Activated naive CD8-positive, alpha-beta T cell treated with anti-CD3 and anti-CD28 coated beads for 36 hours (primary cell): Measurements from ENCODE around the gene CKMT2. TPM values are rescaled to one million over a fixed set of nuclear protein-coding genes. Genes with fewer than 3 reads are reported as not detected.
A peak's percentile ranks its signal among the peaks of the same experiment; 100 is the strongest.

Experiments
- DNase-seq: peaks from one replicate; pipeline ENCODE4 v3.0.0; 2021
- H3K27ac Mint-ChIP-seq: one replicate; pipeline ENCODE4 v1.8.0; 2022; ENCODE audit warnings: mild to moderate bottlenecking, moderate library complexity, mixed read lengths
- H3K27me3 Mint-ChIP-seq: one replicate; pipeline ENCODE4 v1.8.0; 2022; ENCODE audit warnings: mild to moderate bottlenecking, mixed read lengths
- H3K36me3 Mint-ChIP-seq: one replicate; pipeline ENCODE4 v1.8.0; 2021; ENCODE audit warnings: mild to moderate bottlenecking, mixed read lengths
- H3K4me1 Mint-ChIP-seq: one replicate; pipeline ENCODE4 v1.8.0; 2021; ENCODE audit warnings: mixed read lengths
- H3K4me3 Mint-ChIP-seq: one replicate; pipeline ENCODE4 v1.8.0; 2022; ENCODE audit warnings: mild to moderate bottlenecking, moderate library complexity, mixed read lengths
- H3K9me3 Mint-ChIP-seq: one replicate; pipeline ENCODE4 v1.8.0; 2022; ENCODE audit warnings: mixed read lengths
- total RNA-seq, 2 experiments: library from RNA; stranded (reverse); gene quantifications; one replicate each; pipeline ENCODE4 v1.2.3, GENCODE V29; 2021

The CKMT2 gene
- total RNA-seq, 2 experiments from 2014 or later, result not detected

DNA sequence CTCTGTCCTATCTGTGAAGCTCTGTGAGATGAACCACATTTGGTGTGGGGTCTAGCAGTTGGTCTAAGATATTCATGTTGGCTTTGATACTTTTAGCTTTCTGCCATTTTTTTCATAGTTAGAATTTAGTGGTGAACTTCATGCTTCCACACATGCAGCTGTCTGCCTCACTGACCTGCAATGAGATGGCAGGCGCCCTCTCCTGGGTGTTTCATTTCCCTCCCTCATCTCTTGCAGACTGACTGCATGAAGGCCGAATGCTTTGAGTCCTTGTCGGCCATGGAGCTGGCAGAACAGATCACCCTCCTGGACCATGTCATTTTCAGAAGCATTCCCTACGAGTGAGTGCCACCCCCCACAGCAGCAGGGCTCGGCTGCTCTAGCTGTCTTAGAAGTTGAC lies 26.1 kb upstream of the CKMT2 start:
- H3K27ac Mint-ChIP-seq, result no peak overlapping the region
- no peaks in the 10 kb centered on the region for H3K9me3 Mint-ChIP-seq
- no peak overlapping the region for H3K4me3 Mint-ChIP-seq
- H3K4me1 Mint-ChIP-seq, result no peaks in the 10 kb centered on the region
- DNase-seq, result no peak
- H3K27me3 Mint-ChIP-seq, result no peaks in the 10 kb centered on the region
- H3K36me3 Mint-ChIP-seq, result no peaks in the 10 kb centered on the region

DNA sequence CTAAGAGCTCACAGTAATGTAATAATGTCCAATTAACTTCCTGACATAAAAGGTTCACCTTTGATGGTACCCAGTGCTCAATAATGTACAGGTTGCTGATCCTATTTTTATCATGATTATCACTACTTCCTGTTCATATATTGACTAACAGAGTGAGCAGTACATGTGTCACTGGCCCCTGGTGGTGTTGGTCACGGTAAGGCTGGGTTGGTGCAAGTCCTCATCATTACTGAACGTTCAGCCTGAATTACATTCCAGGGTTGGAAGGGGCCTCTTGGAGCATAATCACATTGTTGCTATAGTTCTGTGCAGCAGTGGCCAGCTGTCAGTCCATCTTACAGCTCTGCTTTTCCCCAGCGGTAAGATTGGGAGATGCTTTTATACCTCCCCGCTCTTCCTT lies 24.2 kb upstream of the CKMT2 start:
- Mint-ChIP-seq H3K27me3 (no peaks in the 10 kb centered on the region), H3K4me3 (no peak overlapping the region), H3K36me3 (peaks cover 2% of the 10 kb centered on the region), H3K27ac (no peak overlapping the region), H3K4me1 (no peaks in the 10 kb centered on the region), H3K9me3 (no peaks in the 10 kb centered on the region)
- no peak for DNase-seq

DNA sequence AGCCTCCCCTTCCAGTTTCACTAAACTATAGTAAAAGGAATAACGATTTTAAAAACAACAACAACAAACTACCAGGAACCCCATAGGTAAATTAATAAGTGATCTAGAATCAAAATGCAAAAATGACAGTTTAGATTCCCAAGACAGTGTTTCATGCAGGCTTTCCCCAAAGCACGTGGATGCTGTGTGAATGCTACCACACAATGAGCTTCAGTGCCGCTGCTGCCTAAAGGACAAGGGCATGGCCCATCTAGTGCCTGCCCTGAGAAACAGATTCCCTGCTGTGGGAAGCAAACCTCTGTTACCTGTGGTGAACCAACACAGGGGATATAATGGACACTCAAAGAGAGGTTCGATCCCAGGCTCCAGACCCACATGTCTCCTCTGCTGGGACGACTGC lies 23.7 kb upstream of the CKMT2 start:
- no peak for DNase-seq
- peaks cover 2% of the 10 kb centered on the region for H3K36me3 Mint-ChIP-seq
- no peaks in the 10 kb centered on the region for H3K9me3 Mint-ChIP-seq
- H3K4me3 Mint-ChIP-seq, result no peak overlapping the region
- no peak overlapping the region for H3K27ac Mint-ChIP-seq
- H3K27me3 Mint-ChIP-seq, result no peaks in the 10 kb centered on the region
- no peaks in the 10 kb centered on the region for H3K4me1 Mint-ChIP-seq

DNA sequence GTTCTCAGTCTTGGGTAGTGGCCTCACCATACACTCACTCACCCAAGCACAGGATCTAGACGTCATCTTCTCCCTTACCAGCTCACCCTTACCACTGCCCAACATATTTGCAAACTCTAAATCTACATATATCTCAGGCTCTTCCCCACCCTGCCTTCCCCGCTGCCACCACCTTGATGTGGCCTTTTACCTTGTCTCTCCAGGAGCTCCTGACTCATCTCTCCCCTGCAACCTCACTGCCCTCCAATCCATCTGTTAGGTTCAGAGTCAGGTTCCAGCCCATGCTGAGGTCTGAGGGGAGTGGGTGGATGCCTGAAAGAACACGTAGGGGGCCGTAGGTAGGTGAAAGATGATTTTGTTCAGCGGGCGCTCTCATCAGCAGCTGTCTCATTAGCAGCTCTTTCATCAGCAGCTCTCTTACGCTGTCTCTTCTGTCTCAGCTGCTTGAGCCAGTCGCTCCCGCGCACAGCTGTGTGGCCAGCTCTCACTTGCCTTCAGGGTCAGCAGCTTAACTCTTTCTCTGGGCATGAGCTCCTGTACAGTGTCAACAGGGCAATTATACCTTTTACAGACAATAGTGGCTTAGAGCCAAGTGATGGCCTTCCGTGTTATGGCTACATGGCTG lies 23.1 kb upstream of the CKMT2 start:
- no peak overlapping the region for H3K27ac Mint-ChIP-seq
- peaks cover 2% of the 10 kb centered on the region for H3K36me3 Mint-ChIP-seq
- no peaks in the 10 kb centered on the region for H3K27me3 Mint-ChIP-seq
- H3K9me3 Mint-ChIP-seq, result no peaks in the 10 kb centered on the region
- DNase-seq, result peak; percentile 5
- H3K4me1 Mint-ChIP-seq, result no peaks in the 10 kb centered on the region
- no peak overlapping the region for H3K4me3 Mint-ChIP-seq

DNA sequence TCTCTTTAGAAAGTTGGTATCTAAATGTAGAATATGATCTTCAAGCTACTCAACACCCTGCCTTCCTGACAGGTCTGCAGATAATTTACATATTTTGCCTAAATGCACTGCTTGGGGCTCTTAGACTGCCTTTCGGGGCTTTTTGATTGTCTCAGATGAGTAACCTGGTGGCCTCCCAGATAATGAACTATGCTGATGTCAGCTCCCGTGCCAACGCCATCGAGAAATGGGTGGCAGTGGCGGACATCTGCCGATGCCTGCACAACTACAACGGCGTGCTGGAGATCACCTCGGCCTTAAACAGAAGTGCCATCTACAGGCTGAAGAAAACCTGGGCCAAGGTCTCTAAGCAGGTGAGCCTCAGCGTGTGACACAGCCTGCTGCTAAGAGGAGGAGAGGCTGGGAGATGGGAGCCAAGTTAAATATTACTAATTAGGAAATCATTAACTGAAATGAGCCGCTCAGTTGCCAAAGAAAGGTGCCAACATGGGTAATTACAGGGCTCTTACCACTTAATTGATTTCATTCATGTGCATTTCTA lies 20.8 kb upstream of the CKMT2 start:
- Mint-ChIP-seq H3K4me1 (no peaks in the 10 kb centered on the region), H3K9me3 (no peaks in the 10 kb centered on the region), H3K27me3 (no peaks in the 10 kb centered on the region), H3K4me3 (no peak overlapping the region), H3K36me3 (peaks cover 2% of the 10 kb centered on the region), H3K27ac (no peak overlapping the region)
- DNase-seq, result no peak

DNA sequence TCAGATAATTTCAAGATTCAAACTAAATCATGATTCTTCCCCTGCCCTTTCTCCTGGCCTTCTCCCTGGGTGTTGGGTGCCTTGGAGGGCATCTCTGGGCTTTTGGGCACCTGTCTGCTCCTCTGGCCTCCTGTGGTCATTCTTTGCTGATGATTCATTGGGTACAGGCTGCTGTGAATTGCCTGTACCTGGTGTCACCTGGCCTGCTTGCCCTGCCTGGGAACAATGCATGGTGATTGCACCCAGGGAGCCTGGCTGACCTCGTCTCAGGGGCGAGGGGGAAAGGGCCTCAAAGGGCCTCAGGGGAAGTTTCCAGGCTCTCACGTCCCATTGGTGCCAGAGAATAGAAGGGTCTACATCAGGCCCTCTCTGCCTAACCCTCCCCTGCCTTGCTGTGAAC lies 20.1 kb upstream of the CKMT2 start:
- DNase-seq, result no peak
- H3K27ac Mint-ChIP-seq, result no peak overlapping the region
- H3K36me3 Mint-ChIP-seq, result peaks cover 2% of the 10 kb centered on the region
- H3K4me3 Mint-ChIP-seq, result no peak overlapping the region
- H3K4me1 Mint-ChIP-seq, result no peaks in the 10 kb centered on the region
- no peaks in the 10 kb centered on the region for H3K9me3 Mint-ChIP-seq
- no peaks in the 10 kb centered on the region for H3K27me3 Mint-ChIP-seq

DNA sequence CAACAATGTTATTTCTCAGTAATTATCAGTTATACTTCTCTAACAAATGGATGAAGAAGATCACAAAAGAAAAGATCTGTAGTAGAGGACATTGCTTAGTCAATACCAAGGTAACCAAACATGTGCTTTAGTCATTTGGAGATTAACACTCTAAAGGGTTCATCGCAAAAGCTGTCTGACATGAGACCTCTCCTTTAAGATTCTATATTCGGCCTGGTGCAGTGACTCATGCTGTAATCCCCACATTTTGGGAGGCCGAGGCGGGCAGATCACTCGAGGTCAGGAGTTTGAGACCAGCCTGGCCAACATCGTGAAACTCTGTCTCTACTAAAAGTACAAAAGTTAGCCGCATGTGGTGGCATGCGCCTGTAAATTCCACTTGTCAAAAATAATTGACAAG lies 18.3 kb upstream of the CKMT2 start:
- no peak for DNase-seq
- Mint-ChIP-seq H3K27ac (no peak overlapping the region), H3K4me3 (no peak overlapping the region), H3K4me1 (no peaks in the 10 kb centered on the region), H3K27me3 (no peaks in the 10 kb centered on the region), H3K9me3 (no peaks in the 10 kb centered on the region), H3K36me3 (peaks cover 7% of the 10 kb centered on the region)

DNA sequence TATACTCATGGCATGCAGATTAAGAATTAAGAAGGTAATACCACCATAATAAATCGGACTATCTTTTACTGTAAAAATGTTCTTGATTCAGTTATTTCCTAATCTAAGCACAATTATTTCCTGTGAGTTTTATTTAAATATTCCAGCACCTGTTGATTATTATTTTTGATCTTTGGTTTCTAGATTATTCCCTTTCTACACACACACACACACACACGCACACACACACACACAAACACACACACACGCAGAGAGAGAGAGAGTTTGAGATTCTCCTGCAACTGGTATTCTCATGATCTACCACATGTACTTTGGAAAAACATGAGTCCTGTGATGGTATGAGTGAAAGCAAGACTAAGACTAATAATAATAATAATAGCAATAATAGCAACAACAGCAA lies 17.0 kb upstream of the CKMT2 start:
- no peak overlapping the region for H3K27ac Mint-ChIP-seq
- H3K27me3 Mint-ChIP-seq, result no peaks in the 10 kb centered on the region
- H3K9me3 Mint-ChIP-seq, result no peaks in the 10 kb centered on the region
- H3K36me3 Mint-ChIP-seq, result peaks cover 9% of the 10 kb centered on the region
- no peaks in the 10 kb centered on the region for H3K4me1 Mint-ChIP-seq
- DNase-seq, result no peak
- H3K4me3 Mint-ChIP-seq, result no peak overlapping the region

DNA sequence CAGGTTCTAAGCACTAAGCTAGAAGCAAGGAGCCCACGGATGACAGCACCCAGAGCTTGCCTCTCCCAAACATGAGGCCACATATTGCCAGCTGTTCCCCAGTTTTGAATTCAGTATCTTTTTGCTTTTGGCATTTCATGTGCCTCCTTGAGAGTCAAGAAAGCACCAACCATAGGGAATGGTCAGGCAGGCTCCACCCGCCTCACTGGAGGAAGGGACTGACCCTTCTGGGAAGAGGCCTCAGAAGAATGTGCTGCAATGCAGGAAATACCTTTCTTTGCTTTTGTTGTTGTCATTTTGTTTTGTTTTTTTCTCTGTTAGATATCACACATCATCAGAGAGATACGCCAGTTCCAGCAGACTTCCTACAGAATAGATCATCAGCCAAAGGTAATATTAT lies 13.7 kb upstream of the CKMT2 start:
- Mint-ChIP-seq H3K27me3 (no peaks in the 10 kb centered on the region), H3K4me3 (no peak overlapping the region), H3K4me1 (no peaks in the 10 kb centered on the region), H3K36me3 (peaks cover 7% of the 10 kb centered on the region), H3K27ac (no peak overlapping the region), H3K9me3 (no peaks in the 10 kb centered on the region)
- no peak for DNase-seq

DNA sequence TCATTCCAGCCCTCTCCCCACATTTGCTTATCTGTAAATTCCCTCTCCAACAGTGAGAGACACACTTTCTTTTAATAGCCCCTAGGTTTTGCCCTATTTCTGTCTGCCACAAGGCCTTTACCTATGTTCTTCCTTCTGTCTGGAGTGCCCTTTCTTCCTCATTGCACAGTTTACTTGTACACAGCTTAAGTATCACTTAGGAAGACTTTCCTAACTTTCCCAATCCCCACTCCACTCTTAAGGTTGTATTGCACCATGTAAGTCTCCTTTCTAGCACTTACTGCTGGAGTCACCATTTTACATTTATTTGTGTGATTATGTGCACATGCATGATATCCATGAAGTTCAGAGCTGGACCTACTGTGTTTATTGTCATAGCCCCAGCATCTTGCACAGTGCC lies 10.8 kb upstream of the CKMT2 start:
- Mint-ChIP-seq H3K27me3 (no peaks in the 10 kb centered on the region), H3K36me3 (peaks cover 7% of the 10 kb centered on the region), H3K9me3 (no peaks in the 10 kb centered on the region)

DNA sequence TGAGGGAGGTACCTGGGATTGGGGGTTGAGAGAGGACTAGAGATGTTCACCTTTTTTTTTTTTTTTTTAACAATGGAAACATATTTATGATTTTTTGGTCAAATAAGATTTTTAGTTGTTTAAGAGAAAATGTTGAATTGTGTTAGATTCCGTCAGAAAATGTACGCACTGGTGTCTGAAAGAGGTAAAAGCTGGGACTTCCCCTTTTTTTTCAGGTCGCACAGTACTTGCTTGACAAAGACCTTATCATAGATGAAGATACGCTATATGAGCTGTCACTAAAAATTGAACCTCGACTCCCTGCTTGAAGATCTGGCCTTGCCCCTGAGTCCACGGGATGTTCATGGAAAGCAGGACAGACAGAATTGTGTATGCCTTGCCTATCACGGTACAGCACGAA lies 7.7 kb upstream of the CKMT2 start:
- peaks cover 1% of the 10 kb centered on the region for H3K4me1 Mint-ChIP-seq
- no peak overlapping the region for H3K27ac Mint-ChIP-seq
- H3K9me3 Mint-ChIP-seq, result no peaks in the 10 kb centered on the region
- H3K4me3 Mint-ChIP-seq, result no peak overlapping the region
- H3K27me3 Mint-ChIP-seq, result no peaks in the 10 kb centered on the region
- no peak for DNase-seq
- no peaks in the 10 kb centered on the region for H3K36me3 Mint-ChIP-seq

More for the DNA sequence above, 10.8 kb upstream of the CKMT2 start:
- Mint-ChIP-seq H3K4me3 (no peak overlapping the region), H3K27ac (no peak overlapping the region), H3K4me1 (no peaks in the 10 kb centered on the region)
- DNase-seq, result no peak

DNA sequence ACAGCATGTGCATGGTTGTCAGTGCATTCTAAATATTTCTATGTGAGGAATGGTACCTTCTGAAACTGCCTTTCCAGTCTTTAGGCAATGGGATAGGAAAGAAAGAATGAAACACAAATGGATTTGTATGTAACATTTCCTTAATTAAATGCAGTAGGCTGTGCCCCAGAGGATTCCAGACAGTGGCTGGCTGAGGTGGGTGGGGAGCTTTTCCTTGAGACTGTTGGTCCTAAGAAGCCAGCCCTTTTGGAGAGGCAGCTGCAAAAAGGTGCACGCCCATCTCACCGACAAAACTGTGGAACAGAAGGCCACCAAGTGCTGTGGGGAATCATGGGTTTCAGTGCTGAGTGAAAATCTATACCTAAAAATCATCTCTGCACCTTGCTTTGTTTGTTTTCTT lies 6.8 kb upstream of the CKMT2 start:
- H3K27ac Mint-ChIP-seq, result no peak overlapping the region
- H3K9me3 Mint-ChIP-seq, result no peaks in the 10 kb centered on the region
- H3K27me3 Mint-ChIP-seq, result no peaks in the 10 kb centered on the region
- no peak for DNase-seq
- no peaks in the 10 kb centered on the region for H3K36me3 Mint-ChIP-seq
- H3K4me3 Mint-ChIP-seq, result no peak overlapping the region
- peaks cover 3% of the 10 kb centered on the region for H3K4me1 Mint-ChIP-seq

DNA sequence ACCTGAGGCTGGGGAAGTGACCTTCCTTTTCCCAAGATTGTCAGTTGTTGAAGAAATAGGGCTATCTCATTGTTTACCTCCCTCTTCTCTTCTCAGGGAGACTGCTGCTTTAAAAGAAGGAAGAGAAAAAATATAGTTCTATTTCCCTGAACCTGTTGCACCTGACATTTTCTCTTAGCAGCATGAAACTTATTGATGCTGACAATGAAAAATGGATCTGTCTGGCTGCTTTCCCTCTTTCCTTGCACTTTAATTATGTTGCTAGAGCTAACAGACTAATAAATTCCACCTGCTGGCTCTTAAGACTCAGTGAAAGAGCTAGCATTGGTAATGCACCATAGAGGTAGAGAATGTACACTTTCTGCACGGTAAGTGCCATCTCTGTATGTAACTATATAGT lies 6.2 kb upstream of the CKMT2 start:
- no peak overlapping the region for H3K4me3 Mint-ChIP-seq
- no peaks in the 10 kb centered on the region for H3K27me3 Mint-ChIP-seq
- DNase-seq, result no peak
- H3K27ac Mint-ChIP-seq, result no peak overlapping the region
- H3K36me3 Mint-ChIP-seq, result no peaks in the 10 kb centered on the region
- peaks cover 3% of the 10 kb centered on the region for H3K4me1 Mint-ChIP-seq
- no peaks in the 10 kb centered on the region for H3K9me3 Mint-ChIP-seq

DNA sequence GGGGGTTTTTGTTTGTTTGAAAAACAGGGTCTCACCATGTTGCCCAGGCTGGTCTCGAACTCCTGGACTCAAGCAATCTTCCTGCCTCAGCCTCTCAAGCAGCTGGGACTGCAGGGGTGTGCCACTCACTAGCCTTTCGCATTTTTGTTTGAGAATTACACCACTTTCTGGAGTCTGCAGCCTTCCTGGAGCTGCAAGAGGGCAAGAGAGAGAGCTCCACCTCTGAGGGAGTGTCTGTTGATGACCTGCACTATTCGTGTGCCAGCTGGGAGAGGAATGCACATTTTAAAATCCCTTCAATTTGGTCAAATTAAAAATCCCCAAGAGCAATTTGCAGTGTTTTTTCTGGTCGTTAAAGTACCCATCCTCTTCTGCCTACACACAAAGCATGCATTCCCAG lies 5.0 kb upstream of the CKMT2 start:
- Mint-ChIP-seq H3K36me3 (no peaks in the 10 kb centered on the region), H3K27me3 (no peaks in the 10 kb centered on the region), H3K9me3 (no peaks in the 10 kb centered on the region), H3K4me3 (no peak overlapping the region), H3K4me1 (peaks cover 3% of the 10 kb centered on the region), H3K27ac (no peak overlapping the region)
- DNase-seq, result no peak

DNA sequence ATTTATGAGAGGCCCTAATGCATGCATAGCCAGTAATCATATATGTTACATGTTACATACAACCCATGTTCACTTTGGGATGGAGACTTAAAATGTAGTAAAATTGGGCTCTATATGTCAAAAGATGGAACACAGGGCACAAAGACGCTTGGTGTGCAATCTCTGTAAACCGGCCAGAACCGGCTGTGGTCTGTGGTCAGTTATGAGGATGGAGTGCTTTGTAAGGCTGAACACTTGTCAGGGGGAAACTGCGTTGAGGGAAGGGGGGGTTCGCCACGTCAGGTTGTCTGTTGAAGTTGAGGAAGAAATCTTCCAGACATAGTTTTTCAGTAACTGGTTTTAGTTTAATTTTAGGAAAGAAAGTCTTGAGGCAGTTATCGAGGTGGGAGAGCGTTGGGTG lies 2.7 kb upstream of the CKMT2 start:
- Mint-ChIP-seq H3K36me3 (no peaks in the 10 kb centered on the region), H3K4me1 (peaks cover 18% of the 10 kb centered on the region), H3K4me3 (no peak overlapping the region), H3K27ac (no peak overlapping the region), H3K9me3 (no peaks in the 10 kb centered on the region), H3K27me3 (no peaks in the 10 kb centered on the region)
- no peak for DNase-seq

DNA sequence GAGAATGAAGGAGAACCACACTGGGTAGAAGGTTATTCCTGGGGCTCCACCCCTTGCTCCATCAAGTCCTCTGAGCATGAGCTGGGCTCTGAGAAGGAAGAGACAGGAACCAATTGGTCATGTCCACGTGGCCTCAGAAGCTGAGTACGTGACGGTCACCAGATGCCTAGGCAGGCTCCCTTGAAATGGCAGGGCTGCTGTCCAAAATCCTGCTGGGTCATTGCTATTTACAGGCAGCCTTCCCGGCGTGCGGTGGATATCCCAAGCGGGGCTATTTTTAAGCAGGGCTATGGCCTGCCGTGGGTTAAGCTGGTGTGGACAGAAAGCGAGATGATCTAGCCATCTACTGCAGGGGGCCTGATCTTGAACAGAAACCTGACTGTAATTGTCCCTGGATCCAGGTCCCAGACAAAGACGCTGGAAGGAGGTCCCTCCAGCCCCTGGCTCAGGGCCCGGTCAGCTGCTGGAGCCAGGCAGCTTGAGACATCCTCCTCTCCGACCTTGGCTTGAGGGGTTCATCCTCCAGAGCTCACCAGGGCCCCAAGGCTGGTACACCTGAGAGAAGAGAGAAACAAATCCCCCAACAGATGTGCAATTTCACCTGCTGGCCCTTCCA lies 550 bp upstream of the CKMT2 start:
- Mint-ChIP-seq H3K36me3 (peaks cover 2% of the 10 kb centered on the region), H3K4me1 (peaks cover 18% of the 10 kb centered on the region), H3K4me3 (no peak overlapping the region), H3K9me3 (no peaks in the 10 kb centered on the region), H3K27me3 (no peaks in the 10 kb centered on the region), H3K27ac (no peak overlapping the region)
- DNase-seq, result no peak
